LNCaP clone FGC (cell line): ENCODE measurements around the gene SLC7A5.
A peak's percentile ranks its signal among the peaks of the same experiment; 100 is the strongest.
"Not testable (repeated sequence)": the region's sequence is repeated elsewhere in the genome, so short reads cannot be mapped to it uniquely, and the experiment has no call there.

Experiments used
- DNase-seq: peaks from one replicate; pipeline ENCODE4 v3.0.0-alpha.2; 2011; ENCODE audit warnings: low read depth
- H3K4me3 ChIP-seq: 2 replicates; pipeline ENCODE4 v1.5.1; 2011; ENCODE audit warnings: mild to moderate bottlenecking, low read depth, low read length, control low read depth
- TF ChIP-seq, protein P1 (sequence below): IDR thresholded peaks from 2 replicates; pipeline ENCODE4 v1.5.1; 2012; ENCODE audit warnings: mild to moderate bottlenecking; ENCODE audit not compliant: control insufficient read depth, insufficient read depth; ENCODE audit errors: extremely low read depth

SLC7A5 gene

GRCh38 chr16:87882436-87883019, 13.2 kb upstream of the SLC7A5 start:
- no peak overlapping the region for H3K4me3 ChIP-seq
- no peak for DNase-seq
- TF ChIP-seq, protein P1, sequence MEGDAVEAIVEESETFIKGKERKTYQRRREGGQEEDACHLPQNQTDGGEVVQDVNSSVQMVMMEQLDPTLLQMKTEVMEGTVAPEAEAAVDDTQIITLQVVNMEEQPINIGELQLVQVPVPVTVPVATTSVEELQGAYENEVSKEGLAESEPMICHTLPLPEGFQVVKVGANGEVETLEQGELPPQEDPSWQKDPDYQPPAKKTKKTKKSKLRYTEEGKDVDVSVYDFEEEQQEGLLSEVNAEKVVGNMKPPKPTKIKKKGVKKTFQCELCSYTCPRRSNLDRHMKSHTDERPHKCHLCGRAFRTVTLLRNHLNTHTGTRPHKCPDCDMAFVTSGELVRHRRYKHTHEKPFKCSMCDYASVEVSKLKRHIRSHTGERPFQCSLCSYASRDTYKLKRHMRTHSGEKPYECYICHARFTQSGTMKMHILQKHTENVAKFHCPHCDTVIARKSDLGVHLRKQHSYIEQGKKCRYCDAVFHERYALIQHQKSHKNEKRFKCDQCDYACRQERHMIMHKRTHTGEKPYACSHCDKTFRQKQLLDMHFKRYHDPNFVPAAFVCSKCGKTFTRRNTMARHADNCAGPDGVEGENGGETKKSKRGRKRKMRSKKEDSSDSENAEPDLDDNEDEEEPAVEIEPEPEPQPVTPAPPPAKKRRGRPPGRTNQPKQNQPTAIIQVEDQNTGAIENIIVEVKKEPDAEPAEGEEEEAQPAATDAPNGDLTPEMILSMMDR, result no peak

DNA sequence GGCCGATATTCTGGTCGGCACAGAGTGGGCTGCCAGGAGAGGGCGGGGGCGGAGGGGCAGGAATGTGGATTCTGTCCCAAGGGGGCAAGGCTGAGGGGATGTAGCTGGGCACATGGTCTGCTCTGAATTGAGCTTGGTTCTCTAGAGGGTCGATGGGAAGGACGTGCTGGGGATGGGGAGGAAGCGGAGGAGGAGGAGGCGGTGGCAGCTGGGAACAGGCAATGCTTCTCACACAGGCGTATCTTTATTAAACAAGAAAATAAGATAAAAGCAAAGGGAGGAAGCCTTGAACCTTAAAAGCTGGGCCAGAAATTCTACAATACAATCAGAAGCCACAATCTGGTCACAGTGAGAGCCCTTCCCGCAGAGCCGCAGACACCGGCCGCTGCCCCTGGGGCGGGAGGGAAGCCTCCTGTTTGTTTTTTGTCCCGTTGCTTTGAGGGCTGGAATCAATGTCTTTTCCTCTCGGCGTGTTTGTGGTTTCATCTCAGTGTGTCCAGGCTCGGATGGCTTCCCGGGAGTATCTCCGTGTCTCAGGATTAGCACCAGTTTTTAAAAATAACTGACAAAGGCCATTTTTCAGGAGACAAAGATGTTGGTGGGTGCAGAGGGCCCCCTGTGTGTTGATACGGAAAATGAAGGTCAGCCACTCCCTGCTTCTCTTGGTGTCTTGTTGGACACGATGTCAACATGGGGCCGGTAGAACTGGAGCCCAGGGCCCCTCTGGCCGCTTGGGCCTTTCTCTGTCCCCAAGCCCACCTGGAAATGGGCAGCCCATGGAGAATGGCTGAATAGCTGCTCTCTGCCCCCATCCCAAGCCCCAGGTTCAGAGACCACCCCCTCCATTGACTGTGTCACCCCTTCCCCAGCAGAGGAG, 12.3 kb upstream of the SLC7A5 start:
- no peak for DNase-seq
- TF ChIP-seq, protein P1, result no peak

DNA sequence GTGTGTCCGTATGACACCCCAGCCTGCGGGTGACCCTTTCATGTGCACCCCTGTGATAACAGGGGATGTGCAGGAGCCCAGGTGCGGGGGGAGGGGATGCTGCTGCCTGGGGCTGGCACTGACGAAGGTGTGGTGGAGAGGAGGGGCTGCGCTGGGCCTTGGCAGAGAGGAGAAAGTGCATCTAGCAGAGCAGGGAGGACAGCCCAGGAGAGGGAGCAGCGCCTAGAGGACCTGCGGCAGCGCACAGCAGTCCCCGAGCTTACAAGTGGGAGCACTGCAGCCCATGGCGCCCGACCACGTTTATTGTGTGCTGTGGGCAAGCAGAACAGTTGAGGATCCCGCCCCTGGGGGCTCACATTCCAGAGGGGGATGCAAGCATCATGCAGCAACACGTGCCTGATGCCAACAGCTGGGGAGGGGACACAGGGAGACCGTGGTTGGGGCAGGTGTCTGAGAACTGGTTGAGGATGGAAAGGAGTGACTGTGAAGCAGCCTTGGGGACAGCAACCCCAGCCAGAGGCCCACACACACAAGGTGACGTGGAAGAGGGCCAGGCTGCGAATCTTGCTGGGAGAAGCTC, 10.9 kb upstream of the SLC7A5 start:
- TF ChIP-seq, protein P1, result no peak
- no peak for DNase-seq
- H3K4me3 ChIP-seq, result no peak overlapping the region

More for the DNA sequence above, 12.3 kb upstream of the SLC7A5 start:
- H3K4me3 ChIP-seq, result no peak overlapping the region

- DNase-seq, H3K4me3 ChIP-seq: not testable (repeated sequence)
Observed at GRCh38 chr16:87879411-87880013, 10.2 kb upstream of the SLC7A5 start.

- no peak for DNase-seq
- TF ChIP-seq, protein P1, result no peak
- no peak overlapping the region for H3K4me3 ChIP-seq
Observed at GRCh38 chr16:87878704-87879103, 9.4 kb upstream of the SLC7A5 start.

GRCh38 chr16:87877942-87878507, 8.7 kb upstream of the SLC7A5 start:
- TF ChIP-seq, protein P1, result peak; percentile 19; the same call in 1 of the 2 replicates
- no peak for DNase-seq
- no peak overlapping the region for H3K4me3 ChIP-seq
